Stimulated activated CD4-positive, alpha-beta T cell treated with anti-CD3 and anti-CD28 coated beads, Interleukin-4, amount 100 ng/mL, for 48 hours (primary cell): ENCODE data around the gene IGSF6.
"Not testable (repeated sequence)": the region's sequence is repeated elsewhere in the genome, so short reads cannot be mapped to it uniquely, and the experiment has no call there.

Source experiments
- DNase-seq, 2 donors: peaks; one replicate each; pipeline ENCODE4 v3.0.0-alpha.2; 2020; ENCODE audit warnings: low read depth in 2 of 2

IGSF6 gene

GRCh38 chr16:21629616-21630539, 22.5 kb downstream of the IGSF6 start:
- DNase-seq = not testable (repeated sequence)

GRCh38 chr16:21628772-21629171, 23.6 kb downstream of the IGSF6 start:
- no peak for DNase-seq

GRCh38 chr16:21628121-21628726, 24.2 kb downstream of the IGSF6 start:
- DNase-seq = no peak

GRCh38 chr16:21626659-21627277, 25.6 kb downstream of the IGSF6 start:
- no peak for DNase-seq

- no peak for DNase-seq
These were observed 27.4 kb downstream of the IGSF6 start for GRCh38 chr16:21625026-21625425.

- no peak for DNase-seq
These were observed 29.9 kb downstream of the IGSF6 start for GRCh38 chr16:21622545-21622944.

- no peak for DNase-seq
These were observed 31.8 kb downstream of the IGSF6 start for GRCh38 chr16:21620592-21620991.

- no peak for DNase-seq
These were observed 32.5 kb downstream of the IGSF6 start for GRCh38 chr16:21619765-21620425.

- no peak for DNase-seq
These were observed 34.1 kb downstream of the IGSF6 start for GRCh38 chr16:21618281-21618680.

GRCh38 chr16:21617607-21618006, 34.8 kb downstream of the IGSF6 start:
- no peak for DNase-seq

- DNase-seq = no peak
These were observed 37.5 kb downstream of the IGSF6 start for GRCh38 chr16:21614896-21615295.

GRCh38 chr16:21613781-21614180, 38.6 kb downstream of the IGSF6 start:
- no peak for DNase-seq

- DNase-seq = no peak
These were observed 39.0 kb downstream of the IGSF6 start for GRCh38 chr16:21613361-21613760.

GRCh38 chr16:21611556-21612384, 40.6 kb downstream of the IGSF6 start:
- no peak for DNase-seq

GRCh38 chr16:21611198-21611555, 41.2 kb downstream of the IGSF6 start:
- no peak for DNase-seq

GRCh38 chr16:21610766-21611165, 41.6 kb downstream of the IGSF6 start:
- DNase-seq = no peak

GRCh38 chr16:21610006-21610544, 42.3 kb downstream of the IGSF6 start:
- DNase-seq = no peak

- no peak for DNase-seq
These were observed 43.6 kb downstream of the IGSF6 start for GRCh38 chr16:21608639-21609328.

- DNase-seq = not testable (repeated sequence)
These were observed 46.6 kb downstream of the IGSF6 start for GRCh38 chr16:21605848-21606247.

GRCh38 chr16:21603928-21604327, 48.5 kb downstream of the IGSF6 start:
- DNase-seq = no peak
